D341Med (cell line): ENCODE results near the gene PITPNC1.
"Not testable (repeated sequence)": the region's sequence is repeated elsewhere in the genome, so short reads cannot be mapped to it uniquely, and the experiment has no call there.

ENCODE experiments used
- DNase-seq: peaks from one replicate; pipeline ENCODE4 v3.0.0; 2012; ENCODE audit warnings: low spot score

The PITPNC1 gene

GRCh38 chr17:67461876-67462275 lies 84.8 kb downstream of the PITPNC1 start:
- no peak for DNase-seq

DNA sequence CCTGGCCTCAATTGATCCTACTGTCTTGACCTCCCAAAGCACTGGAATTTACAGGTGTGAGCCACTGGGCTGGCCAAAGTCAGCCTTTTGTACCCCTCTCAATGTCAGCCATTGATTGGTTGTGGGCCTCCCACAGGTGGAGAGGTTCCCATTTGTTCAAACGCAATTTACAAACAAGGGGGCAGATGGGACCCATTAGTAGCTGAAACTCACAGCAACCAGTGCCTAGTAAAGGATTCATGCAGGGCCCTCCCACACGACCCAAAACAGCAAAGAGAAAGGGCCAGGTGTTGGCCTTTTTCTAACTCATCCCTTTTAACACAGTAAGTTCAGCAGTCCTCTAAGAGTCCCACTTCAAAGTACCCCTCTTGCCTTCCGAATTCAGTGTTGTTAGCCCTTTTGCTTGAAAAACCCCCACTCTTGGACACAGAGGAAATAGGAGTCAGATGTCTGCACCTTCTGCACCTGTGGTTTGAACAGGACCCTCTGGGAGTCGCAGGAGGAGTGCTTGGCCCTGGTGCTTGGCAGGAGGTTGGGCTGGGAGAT lies 89.2 kb downstream of the PITPNC1 start:
- DNase-seq: no peak

DNA sequence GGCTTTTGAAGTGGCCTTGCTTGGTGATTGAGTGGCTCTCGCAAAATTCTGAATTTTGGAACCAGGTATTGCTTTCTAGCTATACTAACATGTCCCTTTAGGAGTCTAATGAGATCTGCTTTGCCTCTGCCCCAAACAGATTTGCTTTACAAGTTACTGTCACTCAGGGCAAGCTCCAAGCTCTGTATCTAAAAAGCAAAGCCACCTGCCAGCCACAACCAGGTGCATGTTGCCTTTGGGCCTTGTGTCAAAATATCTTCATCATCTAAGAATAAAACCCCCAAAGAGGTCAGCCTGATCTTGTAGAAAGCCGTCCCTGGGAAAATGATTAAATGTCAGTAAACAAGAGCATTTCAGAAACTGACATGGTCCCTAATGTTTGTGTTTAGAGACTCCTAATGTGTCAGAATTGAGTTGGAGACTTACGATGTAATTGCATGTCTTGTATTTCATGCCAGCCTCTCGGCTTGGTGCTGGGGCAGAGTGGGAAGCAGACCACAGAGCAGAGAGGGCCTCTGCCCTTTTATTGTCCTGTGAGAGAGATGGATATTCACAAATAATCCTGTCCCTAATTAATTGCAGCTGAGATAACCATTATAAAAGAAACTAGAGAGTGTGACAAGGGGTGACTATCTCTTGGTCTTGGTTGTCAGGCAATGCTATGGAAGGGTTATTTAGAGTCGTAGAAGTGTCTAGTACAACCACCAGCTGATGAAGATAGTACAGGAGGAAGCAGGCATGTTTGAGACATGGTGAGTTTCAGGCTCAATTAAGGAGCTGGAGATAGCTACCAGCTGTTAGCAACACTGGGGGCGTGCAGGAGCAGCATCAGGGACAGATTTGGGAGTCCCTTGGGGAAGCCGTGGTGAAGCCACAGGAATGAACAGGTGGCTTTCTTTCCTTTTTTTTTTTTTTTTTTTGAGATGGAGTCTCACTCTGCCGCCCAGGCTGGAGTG lies 90.7 kb downstream of the PITPNC1 start:
- peak; percentile 89 for DNase-seq

GRCh38 chr17:67469208-67469980 lies 92.3 kb downstream of the PITPNC1 start:
- no peak for DNase-seq

DNA sequence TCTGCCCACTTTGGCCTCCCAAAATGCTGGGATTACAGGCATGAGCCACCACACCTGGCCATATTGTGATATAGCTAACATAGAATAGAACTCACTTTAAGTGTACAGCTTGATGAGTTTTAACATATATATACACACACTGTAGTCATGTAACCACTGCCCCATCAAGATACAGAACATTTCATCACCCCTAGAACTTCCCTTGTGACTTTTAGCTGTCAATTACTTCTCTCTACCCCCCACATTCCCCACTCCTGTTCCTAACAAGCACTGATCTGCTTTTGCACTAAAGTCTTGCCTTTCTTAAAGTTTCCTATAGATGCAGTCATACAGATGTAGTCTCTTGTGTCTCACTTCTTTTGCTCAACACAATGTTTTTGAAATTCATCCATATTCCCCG lies 93.1 kb downstream of the PITPNC1 start:
- no peak for DNase-seq

DNA sequence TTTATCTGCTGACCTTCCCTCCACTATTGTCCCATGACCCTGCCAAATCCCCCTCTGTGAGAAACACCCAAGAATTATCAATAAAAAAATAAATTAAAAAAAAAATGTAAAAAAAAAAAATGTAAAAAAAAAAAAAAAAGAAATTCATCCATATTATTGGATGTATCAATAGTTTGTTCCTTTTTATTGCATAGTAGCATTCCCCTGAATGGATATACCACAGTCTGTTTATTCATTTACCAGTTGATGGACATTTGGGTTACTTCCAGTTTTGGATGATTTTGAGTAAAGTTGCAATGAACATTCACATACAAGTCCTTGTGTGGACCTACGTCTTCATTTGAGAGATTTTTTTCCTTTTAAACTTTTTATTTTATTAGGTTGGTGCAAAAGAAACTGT lies 94.0 kb downstream of the PITPNC1 start:
- no peak for DNase-seq

- not testable (repeated sequence) for DNase-seq
These were observed 95.5 kb downstream of the PITPNC1 start for GRCh38 chr17:67472606-67473005.

GRCh38 chr17:67474081-67474661 lies 97.1 kb downstream of the PITPNC1 start:
- DNase-seq: no peak

GRCh38 chr17:67475161-67475937 lies 98.3 kb downstream of the PITPNC1 start:
- DNase-seq: peak; percentile 92

GRCh38 chr17:67476787-67477335 lies 99.8 kb downstream of the PITPNC1 start:
- no peak for DNase-seq

DNA sequence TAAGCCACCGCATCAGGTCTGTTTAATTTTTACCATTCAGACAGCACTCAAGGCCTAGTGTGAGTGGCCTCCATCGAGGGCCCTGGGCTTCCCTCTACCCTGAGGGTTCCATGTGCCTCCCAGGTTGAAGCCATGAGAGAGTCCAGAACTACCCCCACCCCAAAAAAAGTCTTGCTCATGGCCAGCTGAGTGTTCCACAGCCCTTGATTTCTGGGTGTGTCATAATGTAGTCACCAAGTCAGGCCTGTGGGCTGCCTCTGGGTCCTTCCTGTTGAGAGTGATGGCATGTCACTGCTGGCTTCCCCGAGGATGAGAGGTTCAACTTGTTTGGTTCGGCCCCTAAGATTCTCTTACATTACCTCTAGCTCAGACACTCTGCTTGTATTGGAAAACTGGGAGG lies 100.6 kb downstream of the PITPNC1 start:
- DNase-seq: no peak

GRCh38 chr17:67478401-67479041 lies 101.4 kb downstream of the PITPNC1 start:
- no peak for DNase-seq

GRCh38 chr17:67479148-67479547 lies 102.1 kb downstream of the PITPNC1 start:
- DNase-seq: no peak

GRCh38 chr17:67480959-67481358 lies 103.9 kb downstream of the PITPNC1 start:
- not testable (repeated sequence) for DNase-seq

GRCh38 chr17:67481808-67482207 lies 104.7 kb downstream of the PITPNC1 start:
- no peak for DNase-seq

DNA sequence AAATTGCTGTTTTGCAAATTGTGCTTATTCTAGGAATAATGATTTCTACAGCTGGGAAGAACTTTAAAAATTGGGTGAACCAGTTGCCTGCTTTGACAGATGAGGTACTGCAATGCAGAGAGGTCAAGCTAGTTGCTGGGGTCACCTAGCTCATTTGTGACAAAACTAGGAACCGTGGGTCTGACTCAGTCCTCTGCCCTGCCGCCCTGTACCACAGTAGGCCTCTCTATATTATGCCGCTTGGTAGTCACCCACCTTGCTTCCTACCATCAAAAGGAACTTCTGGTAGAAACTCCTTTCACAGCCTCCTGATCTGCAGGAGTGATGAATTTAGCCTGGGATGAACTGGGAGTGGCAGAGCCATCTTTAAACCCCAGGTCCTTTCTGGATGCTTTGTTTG lies 105.7 kb downstream of the PITPNC1 start:
- DNase-seq: no peak

DNA sequence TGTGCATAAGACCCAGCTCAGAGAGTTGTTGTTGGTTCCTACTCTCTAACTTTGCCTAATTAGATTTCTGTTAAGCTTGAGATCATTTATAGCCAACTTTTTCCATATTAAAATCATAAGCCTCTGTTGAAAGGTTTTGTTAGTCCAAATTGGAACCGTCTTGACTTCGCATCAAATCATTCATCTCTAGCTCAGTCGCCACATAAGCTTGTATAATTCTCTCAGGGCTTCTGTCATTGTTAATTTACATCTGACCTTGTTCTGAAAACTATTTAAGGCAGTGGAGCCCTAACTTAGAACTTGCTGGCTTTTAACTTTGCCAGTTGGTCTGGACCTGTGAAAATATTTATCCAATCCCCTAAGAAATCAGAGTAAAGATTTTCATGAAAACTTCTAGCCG lies 107.2 kb downstream of the PITPNC1 start:
- DNase-seq: no peak

DNA sequence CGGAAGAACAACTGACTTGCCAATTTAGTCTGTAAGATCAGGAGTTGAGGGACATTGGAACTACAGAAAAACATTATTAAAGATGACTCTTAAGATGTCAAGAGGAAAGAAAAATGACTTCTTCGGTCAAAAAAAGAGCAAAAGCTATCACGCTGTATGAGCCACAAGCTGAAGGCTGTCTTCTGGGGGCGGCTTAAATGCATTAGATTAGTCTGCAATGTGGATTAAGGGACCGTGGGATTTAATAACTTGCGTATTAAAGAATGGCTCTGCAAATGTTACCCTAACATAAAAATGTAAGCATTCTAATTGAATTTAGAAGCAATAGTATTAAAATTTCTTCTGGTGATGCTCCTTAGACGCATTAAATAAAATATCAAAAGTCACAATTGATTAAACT lies 108.6 kb downstream of the PITPNC1 start:
- DNase-seq: peak; percentile 71

DNA sequence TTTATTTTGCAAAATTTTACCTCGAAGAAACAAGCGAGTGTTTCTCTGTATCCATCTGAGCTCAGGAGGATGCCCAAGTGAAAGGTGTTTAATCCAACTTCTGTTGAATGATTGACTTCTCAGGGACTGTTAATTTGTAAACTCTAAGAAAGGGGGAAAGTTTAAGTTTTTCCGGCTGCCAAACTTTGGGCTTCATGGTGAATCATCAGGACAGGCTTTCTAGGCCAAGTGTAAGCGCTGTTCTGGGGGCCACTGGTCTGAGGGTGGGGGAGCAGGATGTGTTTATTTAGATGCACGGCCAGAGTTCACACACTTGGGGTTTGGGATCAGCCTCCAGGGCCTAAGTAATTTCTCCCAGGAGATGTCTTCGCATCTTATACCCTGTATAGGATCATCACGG lies 110.4 kb downstream of the PITPNC1 start:
- DNase-seq: no peak

GRCh38 chr17:67488161-67488560 lies 111.1 kb downstream of the PITPNC1 start:
- DNase-seq: peak; percentile 63

- DNase-seq: no peak
These were observed 111.7 kb downstream of the PITPNC1 start for GRCh38 chr17:67488768-67489167.
